H9 (cell line): ENCODE data around the gene DCAF17. TPM values are rescaled to one million over a fixed set of nuclear protein-coding genes. Genes with fewer than 3 reads are reported as not detected.
A peak's percentile ranks its signal among the peaks of the same experiment; 100 is the strongest.

Experiments used
- DNase-seq: peaks from one replicate; pipeline ENCODE4 v3.0.0-alpha.2; 2017
- H2AFZ ChIP-seq: one replicate; pipeline ENCODE4 v1.6.1; 2013; ENCODE audit warnings: mild to moderate bottlenecking, low read length, control low read depth, moderate library complexity
- H2AK5ac ChIP-seq: 2 replicates; pipeline ENCODE4 v1.6.1; 2013; ENCODE audit warnings: low read length, control low read depth, mixed read lengths; ENCODE audit not compliant: insufficient read length
- H2BK120ac ChIP-seq: one replicate; pipeline ENCODE4 v1.6.1; 2013; ENCODE audit warnings: low read depth, mild to moderate bottlenecking, low read length, control low read depth, inconsistent platforms; ENCODE audit not compliant: poor library complexity, severe bottlenecking
- H2BK12ac ChIP-seq: 2 replicates; pipeline ENCODE4 v1.6.1; 2013; ENCODE audit warnings: low read length, control low read depth, mixed read lengths, low read depth; ENCODE audit not compliant: insufficient read length
- H2BK15ac ChIP-seq: 2 replicates; pipeline ENCODE4 v1.6.1; 2013; ENCODE audit warnings: low read depth, low read length, control low read depth
- H2BK20ac ChIP-seq: one replicate; pipeline ENCODE4 v1.6.1; 2013; ENCODE audit warnings: low read depth, mild to moderate bottlenecking, low read length, control low read depth, inconsistent platforms; ENCODE audit not compliant: poor library complexity, severe bottlenecking
- H2BK5ac ChIP-seq: 2 replicates; pipeline ENCODE4 v1.6.1; 2013; ENCODE audit warnings: low read length, control low read depth, mixed read lengths; ENCODE audit not compliant: insufficient read length
- H3K14ac ChIP-seq: 2 replicates; pipeline ENCODE4 v1.6.1; 2013; ENCODE audit warnings: low read length, control low read depth; ENCODE audit not compliant: insufficient read depth
- H3K18ac ChIP-seq: 2 replicates; pipeline ENCODE4 v1.6.1; 2013; ENCODE audit warnings: low read depth, mild to moderate bottlenecking, mixed read lengths, low read length, control low read depth; ENCODE audit not compliant: insufficient read length
- H3K23ac ChIP-seq: 2 replicates; pipeline ENCODE4 v1.6.1; 2013; ENCODE audit warnings: low read length, control low read depth, mixed read lengths, low read depth; ENCODE audit not compliant: insufficient read length
- H3K23me2 ChIP-seq: 2 replicates; pipeline ENCODE4 v1.6.1; 2013; ENCODE audit warnings: low read depth, mild to moderate bottlenecking, mixed read lengths, low read length, control low read depth; ENCODE audit not compliant: insufficient read length, poor library complexity, severe bottlenecking
- H3K27ac ChIP-seq: 2 replicates; pipeline ENCODE4 v1.5.1; 2013; ENCODE audit warnings: low read length, control low read depth, mixed read lengths, low read depth; ENCODE audit not compliant: insufficient read length
- H3K27me3 ChIP-seq: 2 replicates; pipeline ENCODE4 v1.6.1; 2013; ENCODE audit warnings: low read length, control low read depth, inconsistent platforms; ENCODE audit not compliant: insufficient read depth
- H3K4ac ChIP-seq: 2 replicates; pipeline ENCODE4 v1.6.1; 2013; ENCODE audit warnings: low read depth, mild to moderate bottlenecking, control low read depth, inconsistent platforms, low read length, moderate library complexity
- H3K4me1 ChIP-seq: 2 replicates; pipeline ENCODE4 v1.6.1; 2013; ENCODE audit warnings: low read length, control low read depth, inconsistent platforms; ENCODE audit not compliant: insufficient read depth
- H3K4me2 ChIP-seq: 2 replicates; pipeline ENCODE4 v1.6.1; 2013; ENCODE audit warnings: low read length, control low read depth, mixed read lengths; ENCODE audit not compliant: insufficient read length, insufficient read depth
- H3K56ac ChIP-seq: 2 replicates; pipeline ENCODE4 v1.6.1; 2013; ENCODE audit warnings: low read depth, mild to moderate bottlenecking, mixed read lengths, low read length, control low read depth; ENCODE audit not compliant: insufficient read length
- H3K79me1 ChIP-seq: 2 replicates; pipeline ENCODE4 v1.6.1; 2013; ENCODE audit warnings: low read depth, mild to moderate bottlenecking, moderate library complexity, low read length, control low read depth, inconsistent platforms; ENCODE audit not compliant: insufficient read depth, poor library complexity, severe bottlenecking
- H3K79me2 ChIP-seq: 2 replicates; pipeline ENCODE4 v1.6.1; 2013; ENCODE audit warnings: low read length, control low read depth, inconsistent platforms; ENCODE audit not compliant: insufficient read depth
- H3K9ac ChIP-seq: 2 replicates; pipeline ENCODE4 v1.6.1; 2013; ENCODE audit warnings: low read length, control low read depth, mixed read lengths; ENCODE audit not compliant: insufficient read length; ENCODE audit errors: extremely low read depth
- H3K9me3 ChIP-seq: one replicate; pipeline ENCODE4 v1.6.1; 2013; ENCODE audit warnings: low read depth, low read length, inconsistent platforms; ENCODE audit not compliant: control insufficient read depth
- H3T11ph ChIP-seq: one replicate; pipeline ENCODE4 v1.6.1; 2013; ENCODE audit warnings: mild to moderate bottlenecking, low read length, control low read depth, inconsistent platforms
- H4K20me1 ChIP-seq: one replicate; pipeline ENCODE4 v1.6.1; 2013; ENCODE audit not compliant: control insufficient read depth, insufficient read length, insufficient read depth
- H4K5ac ChIP-seq: 2 replicates; pipeline ENCODE4 v1.6.1; 2013; ENCODE audit warnings: low read depth, mild to moderate bottlenecking, mixed read lengths, low read length, control low read depth; ENCODE audit not compliant: insufficient read length
- H4K8ac ChIP-seq: replicated peaks from 2 replicates; pipeline ENCODE4 v1.6.1; 2013; ENCODE audit warnings: low read length, control low read depth, mixed read lengths, low read depth; ENCODE audit not compliant: insufficient read length
- H4K91ac ChIP-seq: 2 replicates; pipeline ENCODE4 v1.6.1; 2013; ENCODE audit warnings: low read depth, mild to moderate bottlenecking, moderate library complexity, mixed read lengths, low read length, control low read depth; ENCODE audit not compliant: insufficient read length
- H3K27ac Mint-ChIP-seq, 3 experiments: 2 replicates in 2 of 3; 3 replicates in 1 of 3; pipeline ENCODE4 v1.8.0; 2020 to 2021; ENCODE audit warnings: mixed read lengths in 3 of 3, mild to moderate bottlenecking in 1 of 3, moderate library complexity in 1 of 3
- H3K27me3 Mint-ChIP-seq: 2 replicates; pipeline ENCODE4 v1.8.0; 2021; ENCODE audit warnings: low read depth, mild to moderate bottlenecking, moderate library complexity, mixed read lengths
- H3K36me3 Mint-ChIP-seq, 3 experiments: 2 replicates in 2 of 3; 3 replicates in 1 of 3; pipeline ENCODE4 v1.8.0; 2020 to 2021; ENCODE audit warnings: low read depth in 3 of 3, mixed read lengths in 3 of 3; ENCODE audit not compliant: insufficient read depth in 1 of 3
- H3K4me1 Mint-ChIP-seq, 2 experiments: 2 replicates each; pipeline ENCODE4 v1.8.0; 2020; ENCODE audit warnings: mixed read lengths in 2 of 2
- H3K4me3 Mint-ChIP-seq, 2 experiments: 2 replicates in 1 of 2; 3 replicates in 1 of 2; pipeline ENCODE4 v1.8.0; 2020 to 2021; ENCODE audit warnings: mild to moderate bottlenecking in 2 of 2, mixed read lengths in 2 of 2, moderate library complexity in 1 of 2
- H3K9me3 Mint-ChIP-seq, 2 experiments: 2 replicates in 1 of 2; 3 replicates in 1 of 2; pipeline ENCODE4 v1.8.0; 2020; ENCODE audit warnings: mild to moderate bottlenecking in 2 of 2, mixed read lengths in 2 of 2, moderate library complexity in 1 of 2
- CTCF ChIP-seq: fragments of 200-600 bp; sonication (generic); conservative IDR thresholded peaks from 3 replicates; pipeline ENCODE4 v1.8.0; 2021; ENCODE audit warnings: antibody characterized with exemption, mild to moderate bottlenecking
- WGBS: extraction: QIAGEN DNeasy Blood & Tissue Kit; methylation state at CpG from one replicate; pipeline ENCODE4 v1.1.7; 2013; ENCODE audit warnings: missing lambda C conversion rate, low lambda C conversion rate, mixed read lengths; ENCODE audit not compliant: insufficient read length; ENCODE audit errors: extremely low coverage; 5-methylcytosine and 5-hydroxymethylcytosine counted together
- total RNA-seq: library from RNA; stranded (reverse); gene quantifications from 2 replicates; pipeline ENCODE4 v1.2.1, GENCODE V29; 2021

The DCAF17 gene
- total RNA-seq, 1 experiment from 2014 or later: 28.1 TPM

GRCh38 chr2:171411791-171412483 lies 22.1 kb upstream of the DCAF17 start:
- H3K36me3 Mint-ChIP-seq: peaks cover 0 to 2% (median 0%) of the 10 kb centered on the region in 3 experiments; a peak in 1 of 7 replicates
- Histone ChIP-seq H4K20me1 (no peaks in the 10 kb centered on the region), H3K27ac (no peak overlapping the region), H2BK12ac (no peak overlapping the region), H3K56ac (no peak overlapping the region), H3K4ac (no peak overlapping the region), H4K8ac (no peak overlapping the region), H2BK5ac (no peak overlapping the region), H3K4me1 (peaks cover 8% of the 10 kb centered on the region; the same call in 1 of the 2 replicates), H2BK15ac (no peak overlapping the region), H2BK20ac (no peak overlapping the region), H3K27me3 (no peaks in the 10 kb centered on the region), H4K91ac (no peak overlapping the region), H3K9me3 (no peaks in the 10 kb centered on the region), H2AFZ (no peak overlapping the region), H3K79me2 (peaks cover 6% of the 10 kb centered on the region; the same call in 1 of the 2 replicates), H3K9ac (no peak overlapping the region), H3K23me2 (no peaks in the 10 kb centered on the region), H3K14ac (no peak overlapping the region), H2BK120ac (no peak overlapping the region), H3K79me1 (peaks cover under 1% of the 10 kb centered on the region), H3K23ac (no peak overlapping the region), H3T11ph (no peak overlapping the region), H3K18ac (no peak overlapping the region), H3K4me2 (no peak overlapping the region), H4K5ac (no peak overlapping the region), H2AK5ac (no peak overlapping the region)
- H3K9me3 Mint-ChIP-seq: no peaks in the 10 kb centered on the region
- H3K27me3 Mint-ChIP-seq: no peaks in the 10 kb centered on the region
- no peak for DNase-seq
- no peak for TF ChIP-seq CTCF
- H3K4me1 Mint-ChIP-seq: peaks cover 44 to 52% of the 10 kb centered on the region in 2 experiments
- peak overlapping the region in 1 of 3 experiments; percentile 24; a peak in 3 of 7 replicates for H3K27ac Mint-ChIP-seq
- WGBS: no CpG with 5 or more reads among the region's 2 CpGs
- H3K4me3 Mint-ChIP-seq: no peak overlapping the region
